Embryonic facial prominence (tissue), 1 donor: ENCODE results near the gene TTLL10.
"Not testable (repeated sequence)": the region's sequence is repeated elsewhere in the genome, so short reads cannot be mapped to it uniquely, and the experiment has no call there.

Source experiments
- DNase-seq: peaks from one replicate; pipeline ENCODE4 v3.0.0-alpha.2; 2016; ENCODE audit errors: extremely low spot score

TTLL10 gene

DNA sequence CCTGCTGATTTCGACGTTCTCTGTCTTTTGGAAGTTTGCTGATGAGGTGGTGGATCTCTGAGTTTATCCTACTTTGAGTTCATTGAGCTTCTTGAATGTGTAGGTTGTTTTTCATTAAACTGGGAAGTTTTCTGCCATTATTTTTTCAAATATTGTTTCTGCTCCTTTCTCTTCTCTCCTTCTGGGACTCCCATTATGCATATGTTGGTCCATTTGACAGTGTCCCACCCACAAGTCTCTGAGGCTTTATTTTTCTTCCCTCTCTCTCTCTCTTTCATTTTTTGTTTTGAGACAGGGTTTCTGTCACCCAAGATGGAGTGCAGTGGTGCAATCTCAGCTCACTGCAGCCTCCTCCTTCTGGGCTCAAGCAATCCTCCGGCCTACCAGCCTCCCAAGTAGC, 21.0 kb downstream of the TTLL10 start:
- DNase-seq: no peak

DNA sequence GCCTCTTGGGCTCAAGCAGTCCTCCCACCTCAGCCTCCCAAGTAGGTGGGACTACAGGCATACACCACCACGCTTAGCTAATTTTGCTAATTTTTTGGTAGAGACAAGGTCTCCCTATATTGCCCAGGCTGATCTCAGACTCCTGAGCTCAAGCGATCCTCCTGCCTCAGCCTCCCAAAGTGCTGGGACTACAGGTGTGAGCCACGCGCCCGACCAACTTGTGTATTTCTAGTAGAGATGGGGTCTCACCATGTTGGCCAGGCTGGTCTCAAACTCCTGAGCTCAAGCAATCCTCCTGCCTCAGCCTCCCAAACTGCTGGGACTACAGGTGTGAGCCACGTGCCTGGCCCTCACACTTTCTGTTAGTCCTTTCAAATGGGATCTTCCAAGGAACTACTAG, 22.0 kb downstream of the TTLL10 start:
- not testable (repeated sequence) for DNase-seq

DNA sequence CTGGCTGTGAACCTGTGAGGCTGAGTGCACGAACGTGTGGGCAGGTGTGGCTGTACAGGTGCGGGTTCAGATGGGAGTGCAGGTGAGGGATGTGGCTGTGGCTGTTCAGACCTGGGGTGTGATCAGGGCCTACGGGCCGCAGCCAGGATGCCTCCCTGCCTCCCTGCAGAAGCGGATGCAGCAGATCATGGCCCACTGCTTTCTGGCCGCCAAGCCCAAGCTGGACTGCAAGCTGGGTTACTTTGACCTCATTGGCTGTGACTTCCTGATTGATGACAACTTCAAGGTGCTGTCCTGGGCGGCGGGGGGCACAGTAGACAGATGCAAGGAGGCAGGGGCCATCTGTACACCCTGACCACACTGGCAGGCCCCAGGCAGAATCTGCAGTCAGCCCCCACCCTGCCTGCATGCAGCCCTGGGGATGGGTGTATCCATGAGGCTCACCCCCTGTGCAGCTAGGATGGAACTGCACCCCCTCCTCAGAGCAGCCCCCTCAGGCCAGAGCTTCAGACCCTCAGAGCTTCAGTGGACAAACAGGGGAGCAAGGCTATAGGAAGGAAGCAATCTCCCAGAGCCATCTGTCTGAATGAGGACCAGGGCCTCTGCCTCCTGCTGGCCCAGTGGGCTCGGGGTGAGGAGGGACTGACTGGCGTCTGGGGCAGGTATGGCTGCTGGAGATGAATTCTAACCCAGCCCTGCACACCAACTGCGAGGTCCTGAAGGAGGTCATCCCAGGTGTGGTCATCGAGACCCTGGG, 22.9 kb downstream of the TTLL10 start:
- no peak for DNase-seq

DNA sequence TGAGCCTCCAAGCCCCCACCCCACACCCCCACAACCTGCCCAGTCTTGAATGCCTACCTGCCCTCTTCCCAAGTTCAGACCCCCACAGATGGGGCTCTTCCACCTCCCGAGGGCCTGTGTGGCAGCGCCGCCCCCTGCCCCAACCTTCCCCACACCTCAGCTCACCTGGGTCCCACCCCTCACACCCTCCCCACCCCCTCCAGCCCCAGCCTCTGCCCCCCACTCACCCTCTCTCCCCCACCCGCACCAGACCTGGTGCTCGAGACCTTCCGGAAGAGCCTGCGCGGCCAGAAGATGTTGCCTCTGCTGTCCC, 23.5 kb downstream of the TTLL10 start:
- no peak for DNase-seq

DNA sequence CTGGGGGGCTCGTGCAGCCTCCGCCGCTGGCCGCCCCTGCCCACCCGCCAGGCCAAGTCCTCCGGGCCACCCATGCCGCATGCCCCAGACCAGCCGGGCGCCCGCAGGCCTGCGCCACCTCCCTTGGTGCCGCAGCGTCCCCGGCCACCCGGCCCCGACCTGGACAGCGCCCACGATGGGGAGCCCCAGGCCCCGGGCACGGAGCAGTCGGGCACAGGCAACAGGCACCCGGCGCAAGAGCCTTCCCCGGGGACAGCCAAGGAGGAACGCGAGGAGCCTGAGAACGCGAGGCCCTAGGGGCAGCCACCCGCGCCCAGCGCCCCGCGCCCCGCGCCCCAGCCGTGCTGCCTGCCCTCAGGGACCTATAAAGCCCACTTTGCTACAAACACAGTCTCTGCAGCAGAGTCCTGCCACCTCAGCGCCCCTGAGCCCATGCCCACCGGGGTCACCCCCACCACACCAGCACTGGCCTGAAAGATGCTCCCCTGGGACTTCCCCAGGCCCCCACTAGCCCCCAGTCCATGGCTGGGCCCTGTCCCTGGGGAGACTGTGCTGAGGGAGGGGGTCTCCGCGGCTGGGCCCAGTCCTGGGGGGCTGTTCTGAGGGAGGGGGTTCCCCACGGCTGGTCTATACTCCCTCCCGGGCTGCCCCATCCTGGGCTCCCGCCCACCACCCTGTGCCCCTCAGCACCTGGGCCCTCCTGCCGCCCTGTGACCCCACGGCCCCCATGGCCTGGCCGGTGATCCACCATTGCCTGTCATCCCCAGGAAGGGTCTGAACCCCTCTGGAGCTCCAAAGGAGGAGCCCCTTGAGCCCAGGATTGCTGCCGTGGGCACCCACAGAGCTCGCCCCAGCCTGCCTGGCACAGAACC, 24.1 kb downstream of the TTLL10 start:
- no peak for DNase-seq

DNA sequence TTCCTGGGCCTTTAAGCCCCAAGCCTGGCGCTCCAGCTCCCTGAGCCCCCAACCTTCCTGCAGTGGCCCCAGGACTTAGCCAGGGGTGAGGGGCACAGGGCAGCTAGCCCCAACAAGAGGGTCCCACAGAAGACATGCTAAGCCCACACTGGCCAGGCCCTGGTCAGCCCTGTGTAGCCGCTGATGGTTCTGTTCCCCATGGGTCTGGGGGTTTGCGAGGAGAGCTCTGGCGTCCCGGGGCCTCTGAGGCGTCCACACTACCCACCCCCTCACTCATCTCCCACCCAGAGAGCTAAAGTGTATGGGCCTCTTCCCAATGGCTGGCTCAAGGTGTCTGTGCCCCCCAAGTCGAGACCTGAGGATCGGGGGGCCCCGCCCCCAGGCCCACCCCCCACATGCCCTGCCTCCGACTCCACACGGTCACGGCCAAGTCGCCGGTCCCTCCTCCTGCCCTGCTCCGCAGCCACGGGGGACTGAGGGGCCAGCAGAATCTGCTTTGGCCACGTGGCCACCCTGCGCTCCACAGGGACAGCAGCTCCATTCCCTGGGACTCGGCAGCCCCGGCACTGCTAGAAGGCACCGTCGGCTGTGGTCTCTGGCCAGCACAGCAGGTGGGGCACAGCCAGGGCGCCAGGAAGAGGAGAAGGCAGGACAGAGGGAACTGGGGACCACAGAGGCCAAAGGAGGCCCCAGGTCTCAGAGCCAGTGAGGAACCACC, 24.9 kb downstream of the TTLL10 start:
- DNase-seq: no peak

DNA sequence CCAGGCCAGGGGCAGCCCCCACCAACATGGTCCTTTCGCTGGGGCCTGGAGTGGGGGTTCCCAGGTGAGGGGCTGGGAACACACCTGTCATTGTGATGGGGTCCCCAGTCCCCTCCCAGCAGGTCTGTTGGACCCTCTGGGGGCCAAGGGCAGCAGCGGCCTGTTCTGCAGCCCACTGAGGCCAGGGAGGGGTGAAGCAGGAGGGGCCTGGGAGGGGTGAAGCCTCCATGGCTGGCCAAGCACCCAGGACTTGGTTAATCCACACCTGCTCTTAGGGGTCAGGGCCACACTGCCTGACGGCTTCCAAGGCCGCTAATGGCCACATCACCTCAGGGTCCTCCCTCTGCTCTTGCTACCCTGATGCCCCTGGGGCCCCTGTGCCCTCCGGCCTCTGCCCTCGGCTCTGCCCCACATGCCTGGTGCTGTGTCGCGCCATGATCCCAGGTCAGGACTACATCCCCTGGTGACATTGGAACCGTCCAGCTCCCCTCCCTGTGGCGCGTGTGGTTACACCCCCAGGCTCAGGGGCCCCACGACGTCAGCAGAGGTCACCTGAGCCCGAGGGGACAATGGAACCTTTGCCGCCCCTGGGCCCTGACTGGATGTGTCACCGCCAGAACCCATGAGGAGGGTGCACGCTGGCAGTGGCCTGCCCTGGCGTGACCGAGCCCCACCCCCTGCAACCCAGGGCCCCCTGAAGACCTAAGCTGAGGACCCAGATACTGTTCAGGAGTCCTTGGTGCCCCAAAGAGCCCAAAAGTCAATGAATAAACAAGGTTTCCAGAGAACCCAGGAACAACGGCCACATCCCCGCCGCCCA, 25.7 kb downstream of the TTLL10 start:
- DNase-seq: no peak

DNA sequence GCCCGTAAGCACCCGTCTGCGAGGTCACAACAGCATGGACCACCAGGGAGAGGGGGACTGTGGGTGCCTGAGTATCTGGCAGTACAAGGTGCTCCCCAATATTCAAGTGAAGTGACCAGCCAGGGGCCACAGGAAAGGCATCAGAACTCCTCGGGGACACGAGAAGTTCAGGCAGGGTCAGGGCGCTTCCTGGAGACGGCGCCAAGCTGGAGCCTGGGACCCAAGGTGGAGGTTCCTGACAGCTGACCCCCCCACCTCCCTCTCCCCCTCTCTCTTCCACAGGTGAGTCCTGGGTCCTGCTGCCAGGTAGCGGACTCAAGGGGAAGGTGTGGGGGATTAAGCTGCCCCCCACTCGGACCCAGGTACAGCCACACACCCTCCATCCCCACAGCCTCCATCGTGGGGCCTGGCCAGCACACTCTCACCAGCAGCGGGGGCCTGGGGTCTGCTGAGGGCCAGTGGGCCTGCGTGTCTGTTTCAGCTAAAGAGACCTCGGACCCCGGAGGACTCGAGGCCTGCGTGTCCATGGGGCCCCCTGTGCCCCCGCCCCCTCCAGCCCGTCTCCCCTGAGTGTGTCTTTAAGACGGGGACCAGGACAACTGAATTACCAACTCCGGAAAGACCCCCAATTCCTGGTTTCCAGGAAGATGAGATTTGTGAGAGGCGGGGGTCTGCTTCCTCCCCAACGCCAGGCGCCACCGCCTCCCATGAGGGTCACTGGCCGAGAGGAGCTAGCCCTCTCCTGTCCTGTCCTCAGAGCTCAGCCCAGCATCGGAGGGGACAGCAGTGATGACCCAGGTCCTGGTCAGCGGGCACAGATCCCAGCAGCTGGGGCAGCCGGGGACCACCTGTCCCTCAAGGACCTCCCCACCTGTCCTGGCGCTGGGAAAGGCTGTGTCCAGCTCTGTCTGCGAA, 26.5 kb downstream of the TTLL10 start:
- DNase-seq: no peak

DNA sequence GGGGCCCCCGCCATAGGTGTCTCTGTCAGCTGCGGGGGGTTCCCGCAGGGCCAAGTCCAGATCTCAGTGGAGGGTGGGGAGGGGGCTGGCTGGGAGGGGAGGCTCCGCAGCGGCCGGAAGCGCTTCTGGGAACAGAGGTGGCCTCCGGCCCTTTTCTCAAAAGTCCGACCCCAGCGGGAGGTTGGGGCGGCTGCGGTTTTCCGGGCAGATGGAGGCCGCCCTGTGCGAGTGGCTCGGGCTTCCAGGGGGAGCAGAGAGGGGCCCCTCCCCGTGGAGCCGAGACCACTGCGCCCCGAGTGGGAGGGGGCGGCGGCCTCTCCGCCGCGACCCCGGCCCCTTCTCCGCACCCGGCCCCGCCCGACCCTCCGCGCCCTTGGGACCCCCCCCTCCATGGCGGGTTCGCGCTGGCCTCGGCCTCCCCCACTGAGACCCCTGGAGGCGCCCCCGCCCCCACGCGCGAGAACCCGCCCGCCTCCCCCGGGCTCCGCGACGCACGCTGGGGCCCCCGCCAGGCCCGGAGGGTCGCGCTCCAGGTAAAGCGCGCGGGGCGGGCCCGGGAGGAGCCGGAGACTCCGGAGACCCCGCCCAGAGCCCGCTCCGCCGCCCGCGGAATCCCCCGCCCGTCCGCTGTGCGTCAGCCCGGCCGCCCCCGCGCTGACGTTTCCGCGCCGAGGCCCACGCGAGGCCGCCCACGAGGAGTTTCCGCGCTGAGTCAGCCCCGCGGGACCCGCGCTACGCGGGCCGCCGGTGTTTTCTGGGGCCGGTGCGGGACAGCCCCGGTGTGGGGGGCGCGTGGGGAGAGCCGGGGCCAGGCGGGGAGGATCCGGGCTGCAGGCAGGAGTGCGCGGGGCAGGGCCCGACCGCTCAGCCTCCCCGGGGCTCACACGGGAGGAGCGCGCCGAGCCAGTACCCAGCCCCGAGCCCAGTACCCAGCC, 27.5 kb downstream of the TTLL10 start:
- DNase-seq: no peak

DNA sequence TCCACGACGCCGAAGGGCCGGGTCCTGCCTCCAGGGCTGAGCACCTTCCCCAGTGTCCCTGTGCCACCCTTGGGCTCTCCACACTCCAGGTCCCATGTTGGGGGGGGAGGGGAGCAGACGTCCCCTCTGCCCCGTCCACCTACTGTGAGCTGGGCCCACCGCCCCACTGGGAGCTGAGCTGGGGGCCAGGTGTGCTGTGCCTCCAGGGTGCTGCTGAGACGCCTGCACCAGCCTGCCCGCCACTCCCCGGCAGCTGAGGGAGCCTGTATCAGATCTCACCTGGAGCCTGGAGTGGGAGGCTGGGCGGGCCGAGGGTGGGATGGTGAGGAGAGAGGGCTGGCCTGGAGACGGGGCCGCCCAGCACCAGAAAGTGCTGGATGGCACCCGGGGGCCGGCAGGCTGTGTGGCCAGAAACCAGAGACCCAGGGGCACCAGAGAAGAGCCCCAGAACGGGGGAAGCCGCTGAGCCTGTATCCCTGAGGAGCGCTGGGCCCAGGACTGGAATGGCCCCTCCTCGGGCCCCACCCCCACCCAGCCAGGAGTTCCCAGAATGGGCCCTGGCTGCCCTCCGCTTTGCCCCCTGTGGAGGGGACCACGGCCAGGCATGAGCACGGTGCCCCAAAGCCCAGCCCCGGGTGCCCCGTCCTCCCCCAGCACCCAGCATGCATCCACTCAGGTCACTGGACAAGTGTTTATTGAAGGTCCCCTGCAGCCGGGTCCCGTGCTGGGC, 29.3 kb downstream of the TTLL10 start:
- no peak for DNase-seq

DNA sequence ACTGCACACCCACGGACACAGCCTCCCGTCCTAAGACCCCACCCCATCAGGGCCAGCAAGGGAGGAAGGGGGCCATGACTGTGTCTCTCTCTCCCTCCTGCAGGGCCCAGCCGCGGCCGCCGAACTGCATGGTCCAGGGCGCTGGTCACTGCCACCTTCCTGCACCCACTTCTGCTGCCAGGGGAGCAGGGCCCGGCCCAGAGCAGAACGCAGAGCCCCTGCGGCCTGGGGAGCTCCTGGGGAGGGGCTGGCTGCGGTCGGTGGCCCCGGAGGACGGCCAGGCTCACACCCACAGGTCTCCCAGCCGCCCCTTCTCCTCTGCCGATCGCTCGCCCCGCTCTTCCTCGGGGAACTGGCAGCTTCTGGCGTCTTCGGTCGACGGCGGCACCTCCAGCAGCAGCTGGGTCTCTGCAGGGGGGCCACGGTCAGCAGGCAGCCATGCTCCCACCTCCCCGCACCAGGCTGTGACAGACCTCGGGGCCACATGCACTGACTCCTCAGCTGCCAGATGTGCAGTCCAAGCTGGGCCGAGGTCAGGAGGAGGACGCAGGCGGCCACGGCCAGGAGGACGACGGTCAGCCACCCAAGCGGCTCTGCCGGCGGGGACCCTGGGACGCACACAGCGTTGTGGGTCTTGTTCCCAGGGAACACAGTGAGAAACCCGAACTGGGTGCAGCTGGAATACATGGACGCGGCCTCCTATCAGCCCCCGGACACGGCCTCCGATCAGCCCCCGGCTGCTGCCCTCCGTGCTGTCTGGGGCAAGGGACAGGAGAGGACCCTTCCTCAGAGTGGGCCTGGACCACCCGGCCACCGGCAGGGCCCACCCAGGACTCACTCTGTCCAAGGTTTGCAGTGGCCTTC, 30.1 kb downstream of the TTLL10 start:
- no peak for DNase-seq

DNA sequence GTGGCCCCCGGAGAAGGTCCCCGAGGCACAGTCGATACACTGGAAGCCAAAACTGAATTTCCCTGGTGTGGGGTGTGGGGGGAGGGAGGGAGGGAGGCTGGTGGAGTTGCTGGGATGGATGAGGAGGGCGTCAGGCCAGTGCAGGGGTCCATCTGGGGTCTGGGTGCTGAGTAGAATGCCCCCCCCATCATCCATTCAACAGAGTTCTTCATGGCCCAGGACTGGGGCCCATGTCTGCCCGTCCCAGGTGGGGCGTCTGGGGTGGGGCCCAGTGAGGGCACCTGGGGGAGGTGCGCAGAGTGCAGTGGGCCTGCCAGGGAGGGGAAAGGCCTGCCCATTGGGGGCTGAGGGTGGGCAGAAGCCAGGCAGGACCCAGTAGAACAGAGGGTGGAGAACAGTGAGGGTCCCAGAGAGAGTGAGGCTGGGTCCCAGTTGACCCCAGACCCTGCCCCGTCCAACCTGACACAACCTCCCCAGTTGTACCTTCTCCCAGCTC, 30.8 kb downstream of the TTLL10 start:
- no peak for DNase-seq

DNA sequence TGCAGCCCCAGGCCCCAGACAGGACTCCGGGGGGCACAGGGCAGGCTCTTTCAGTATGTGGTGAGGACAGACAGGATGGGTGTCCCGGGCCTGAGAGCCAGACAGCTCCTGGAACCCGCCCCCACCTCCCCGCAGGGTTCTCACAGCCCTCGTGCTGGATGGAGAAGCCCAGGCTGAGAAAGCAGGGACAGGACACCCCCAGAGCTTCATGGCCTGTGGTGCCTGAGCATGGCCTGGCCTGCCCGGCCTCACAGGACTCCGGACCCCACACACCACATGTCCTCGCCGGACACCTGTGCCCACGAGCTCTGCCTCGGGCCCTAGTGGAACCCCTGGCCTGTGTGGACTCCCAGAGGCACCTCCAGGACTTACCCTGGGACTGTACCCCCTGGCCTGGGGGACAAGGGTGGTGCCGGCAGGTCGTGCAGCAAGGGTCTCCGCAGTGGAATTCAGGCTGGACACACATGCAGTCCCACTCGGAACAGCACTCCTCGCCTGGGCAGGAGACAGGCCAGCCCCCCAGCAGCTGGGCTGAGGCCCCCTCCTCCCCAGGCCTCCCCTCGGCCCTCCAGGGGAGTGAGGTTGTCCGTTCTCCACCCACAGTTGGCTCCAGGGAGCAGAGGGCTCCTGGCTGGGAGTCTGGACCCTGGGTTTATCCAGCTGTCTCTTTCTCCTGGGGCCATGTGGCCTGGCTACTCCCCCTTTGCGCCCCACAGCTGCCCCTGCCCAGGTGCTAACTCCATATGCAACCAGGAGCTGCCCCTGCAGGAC, 31.5 kb downstream of the TTLL10 start:
- DNase-seq: no peak

DNA sequence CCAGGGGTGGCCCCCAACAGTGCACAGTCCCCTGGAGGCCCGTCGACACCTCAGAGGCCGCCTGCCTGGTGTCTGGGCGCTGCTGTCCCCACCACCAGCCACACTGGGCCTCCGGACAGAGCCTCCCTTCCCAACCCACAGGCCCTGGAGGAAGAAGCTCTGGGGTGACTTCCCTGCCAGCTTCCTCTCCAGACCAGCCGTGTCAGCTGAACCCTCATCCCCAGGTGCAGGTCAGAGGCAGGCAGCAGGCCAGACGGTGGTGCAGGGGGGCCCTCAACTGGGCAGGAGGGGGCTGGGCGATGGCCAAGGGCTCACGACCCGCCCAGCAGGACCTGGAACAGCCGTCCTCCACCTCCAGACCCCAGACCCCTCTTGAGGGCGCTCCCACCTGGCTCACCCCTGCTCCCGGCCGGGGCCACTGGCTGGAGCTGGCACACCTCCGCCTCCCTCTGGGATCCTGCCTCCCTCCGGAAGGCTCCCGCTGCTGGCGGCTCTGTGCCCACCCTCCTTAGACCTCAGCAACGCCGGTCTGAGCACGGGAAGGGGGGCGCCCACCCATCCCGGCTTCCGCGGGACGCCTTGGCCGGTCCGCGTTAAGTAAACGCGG, 32.2 kb downstream of the TTLL10 start:
- DNase-seq: no peak

DNA sequence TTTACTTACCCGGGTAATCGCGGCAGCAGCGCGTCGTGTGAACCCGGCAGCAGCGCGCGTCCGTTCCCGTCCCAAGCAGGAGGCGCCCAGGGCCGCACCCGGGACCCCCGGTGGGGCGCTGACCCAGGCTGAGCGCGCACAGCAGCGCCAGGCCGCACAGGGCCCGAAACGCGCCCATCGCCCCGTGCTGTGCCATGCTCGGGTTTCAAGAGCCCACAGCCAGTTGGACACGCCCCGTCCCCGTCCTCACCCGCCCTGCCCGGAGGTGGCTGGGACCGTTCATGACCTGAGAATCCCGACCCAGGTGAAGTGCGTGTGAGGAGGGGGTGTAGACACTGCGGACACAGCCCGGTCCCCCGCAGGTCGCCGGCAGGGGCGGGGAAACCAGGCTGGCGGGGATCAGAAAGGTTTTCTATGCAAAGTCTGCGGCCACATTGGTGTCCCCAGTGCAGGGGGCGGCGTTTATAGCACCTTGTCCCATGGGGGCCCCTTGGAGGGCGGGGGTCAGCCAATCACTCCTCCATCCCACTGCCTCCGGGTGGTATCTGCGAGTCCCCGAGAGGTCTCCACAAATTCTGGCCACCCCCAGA, 32.8 kb downstream of the TTLL10 start, which contains the start of gene TNFRSF18:
Gene TNFRSF18 (minus strand): TSS at position 217 of the 590 bp plus-strand sequence. CDS start 21 bp downstream, at position 196.
- no peak for DNase-seq

DNA sequence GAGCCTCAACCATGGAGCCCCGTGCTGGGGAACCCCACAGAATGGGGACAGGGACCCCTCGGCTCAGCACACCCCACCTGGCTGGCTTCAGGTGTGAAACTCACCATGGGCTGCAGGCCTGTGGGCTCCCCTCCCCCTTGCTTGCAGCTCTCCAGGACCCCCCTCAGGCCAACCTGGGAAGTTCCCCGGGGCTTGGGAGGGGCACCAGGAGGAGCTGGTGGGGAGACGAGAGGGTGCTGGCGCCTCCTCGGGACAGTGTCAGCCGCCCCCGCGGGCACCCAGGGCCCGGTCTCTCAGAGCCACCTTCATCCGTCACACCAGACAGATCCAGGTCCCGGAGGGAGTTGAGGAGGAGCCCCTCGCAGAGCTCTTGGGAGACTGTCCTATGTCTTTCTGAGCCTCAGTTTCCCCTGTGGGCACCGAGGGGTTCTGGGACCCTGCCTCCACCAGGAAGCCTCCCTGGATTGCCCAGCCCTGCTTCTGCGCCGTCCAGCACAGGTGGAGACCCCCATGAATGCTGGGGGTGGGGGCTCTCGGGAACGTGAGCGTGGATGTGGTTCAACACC, 33.4 kb downstream of the TTLL10 start:
- no peak for DNase-seq
